ENCODE results near the gene ATRNL1.

ATRNL1 gene

DNA sequence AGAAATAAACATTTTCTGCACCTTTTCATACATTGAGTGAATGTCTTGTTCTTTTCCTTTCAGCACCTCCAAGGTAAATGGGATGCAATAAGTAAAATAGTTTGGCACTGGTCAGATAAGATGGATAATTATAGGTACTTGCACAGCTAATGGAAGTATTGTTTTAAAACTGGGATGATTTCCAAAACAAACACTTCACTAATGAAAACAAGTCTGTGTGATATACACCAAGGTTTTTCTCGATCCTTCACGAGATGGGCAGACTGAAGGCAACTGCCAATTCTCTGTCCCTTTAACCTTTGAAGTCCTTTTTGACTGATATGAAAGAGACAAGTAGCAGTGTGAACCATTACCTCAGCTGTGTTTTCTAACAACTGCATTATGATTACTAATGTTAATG lies 756.0 kb downstream of the ATRNL1 start:
- DNase-seq (ENCODE audit: low read depth), result no peak

DNA sequence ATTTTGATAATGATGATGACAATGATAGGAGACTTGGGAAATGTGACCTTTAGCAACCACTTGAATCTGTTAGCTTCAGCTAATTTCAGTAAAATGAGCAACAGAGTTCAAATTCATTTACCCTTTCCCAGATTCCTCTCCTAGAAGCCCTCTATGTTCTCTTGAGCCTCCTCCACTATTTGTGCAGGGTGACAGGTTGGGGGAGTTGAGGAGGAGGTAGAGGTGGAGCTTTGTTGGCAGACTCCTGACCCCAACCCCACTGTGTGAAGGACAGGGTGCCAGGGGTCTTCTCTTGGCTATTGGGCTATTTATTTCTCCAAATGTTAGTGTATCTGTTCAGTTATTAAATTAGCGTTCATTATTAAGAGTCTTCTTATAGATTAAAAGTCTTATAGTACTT lies 757.5 kb downstream of the ATRNL1 start:
- no peak for DNase-seq (ENCODE audit: low read depth)

DNA sequence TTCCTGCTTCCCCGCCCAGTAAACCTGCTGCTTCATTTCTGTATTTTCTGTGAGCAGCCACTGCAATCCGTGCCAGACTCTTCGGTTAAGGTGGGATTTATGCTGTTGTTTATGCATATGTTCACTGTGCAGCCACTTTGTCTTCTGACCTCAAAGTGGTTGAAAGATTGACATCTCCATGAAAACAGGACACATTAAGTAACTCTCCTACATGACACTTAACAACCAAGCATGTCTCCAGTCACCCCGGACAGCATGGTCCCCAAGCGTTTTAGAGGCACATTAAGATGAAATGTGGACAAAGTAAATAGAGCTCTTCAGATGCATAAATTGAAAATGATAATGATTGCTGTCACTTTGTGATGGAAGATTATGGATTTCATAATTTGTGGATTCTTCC lies 758.5 kb downstream of the ATRNL1 start:
- DNase-seq (ENCODE audit: low read depth), result no peak

DNA sequence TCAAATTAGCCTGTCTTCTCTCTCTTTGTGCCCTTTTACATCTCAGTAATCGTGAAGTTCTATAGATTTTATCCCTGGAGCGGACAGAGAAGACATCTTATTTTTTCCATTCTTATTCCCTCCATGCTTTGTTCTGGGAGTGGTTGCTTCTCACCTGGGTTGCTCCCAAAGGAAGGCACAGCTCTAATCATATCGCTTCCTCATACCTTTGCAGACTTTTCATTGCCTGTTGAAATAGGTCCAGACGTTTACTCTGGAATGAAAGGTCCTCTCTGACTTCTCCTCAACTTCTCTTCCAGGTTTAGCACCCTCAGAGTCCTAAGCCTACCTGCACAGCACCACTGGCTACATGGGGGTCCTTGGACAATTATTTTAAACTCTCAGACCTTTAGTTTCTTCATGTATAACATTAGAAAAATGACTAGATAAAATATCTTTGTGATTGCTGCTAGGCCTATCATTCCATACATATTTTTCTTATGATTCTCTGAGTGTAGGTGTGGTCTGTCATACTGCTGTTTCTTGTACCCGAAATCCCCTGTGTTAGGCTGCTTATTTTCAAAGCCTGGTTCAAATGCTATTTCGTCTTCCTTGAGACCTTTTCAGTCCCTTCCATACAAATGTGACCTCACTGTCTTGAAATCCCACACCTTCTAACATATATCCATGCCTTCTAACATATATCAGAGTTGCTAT lies 761.7 kb downstream of the ATRNL1 start:
- no peak for DNase-seq (ENCODE audit: low read depth)

DNA sequence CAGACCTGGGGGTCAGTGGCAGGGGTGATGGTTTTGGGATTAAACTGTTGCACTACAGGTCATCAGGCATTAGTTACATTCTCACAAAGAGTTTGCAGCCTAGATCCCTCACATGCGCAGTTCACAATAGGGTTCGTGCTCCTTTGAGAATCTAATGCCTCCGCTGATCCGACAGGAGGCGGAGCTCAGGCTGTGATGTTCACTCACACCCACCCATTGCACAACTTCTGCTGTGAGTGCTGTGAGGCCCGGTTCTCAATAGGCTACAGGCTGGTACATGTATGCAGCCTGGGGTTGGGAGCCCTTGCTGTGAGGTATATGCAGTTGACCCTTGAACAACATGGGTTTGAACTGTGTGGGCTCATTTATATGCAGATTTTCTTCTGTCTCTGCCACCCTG lies 763.4 kb downstream of the ATRNL1 start:
- DNase-seq (ENCODE audit: low read depth), result no peak

DNA sequence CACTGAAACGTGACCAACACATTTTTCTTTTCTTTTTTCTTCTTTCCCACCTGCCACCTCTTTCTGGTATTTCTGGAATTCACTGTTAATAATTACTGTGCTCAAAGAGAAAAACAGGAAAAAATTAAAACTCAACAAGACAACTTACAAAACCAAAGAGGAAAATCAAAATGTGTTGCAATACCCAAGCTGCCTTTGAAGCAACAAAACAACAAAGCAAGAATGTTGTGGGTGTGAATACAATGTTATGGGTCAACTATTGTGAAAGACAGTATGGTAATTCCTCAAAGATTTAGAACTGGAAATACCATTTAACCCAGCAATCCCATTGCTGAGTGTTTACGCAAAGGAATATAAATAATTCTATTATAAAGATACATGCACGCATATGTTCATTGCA lies 764.7 kb downstream of the ATRNL1 start:
- DNase-seq (ENCODE audit: low read depth), result no peak

DNA sequence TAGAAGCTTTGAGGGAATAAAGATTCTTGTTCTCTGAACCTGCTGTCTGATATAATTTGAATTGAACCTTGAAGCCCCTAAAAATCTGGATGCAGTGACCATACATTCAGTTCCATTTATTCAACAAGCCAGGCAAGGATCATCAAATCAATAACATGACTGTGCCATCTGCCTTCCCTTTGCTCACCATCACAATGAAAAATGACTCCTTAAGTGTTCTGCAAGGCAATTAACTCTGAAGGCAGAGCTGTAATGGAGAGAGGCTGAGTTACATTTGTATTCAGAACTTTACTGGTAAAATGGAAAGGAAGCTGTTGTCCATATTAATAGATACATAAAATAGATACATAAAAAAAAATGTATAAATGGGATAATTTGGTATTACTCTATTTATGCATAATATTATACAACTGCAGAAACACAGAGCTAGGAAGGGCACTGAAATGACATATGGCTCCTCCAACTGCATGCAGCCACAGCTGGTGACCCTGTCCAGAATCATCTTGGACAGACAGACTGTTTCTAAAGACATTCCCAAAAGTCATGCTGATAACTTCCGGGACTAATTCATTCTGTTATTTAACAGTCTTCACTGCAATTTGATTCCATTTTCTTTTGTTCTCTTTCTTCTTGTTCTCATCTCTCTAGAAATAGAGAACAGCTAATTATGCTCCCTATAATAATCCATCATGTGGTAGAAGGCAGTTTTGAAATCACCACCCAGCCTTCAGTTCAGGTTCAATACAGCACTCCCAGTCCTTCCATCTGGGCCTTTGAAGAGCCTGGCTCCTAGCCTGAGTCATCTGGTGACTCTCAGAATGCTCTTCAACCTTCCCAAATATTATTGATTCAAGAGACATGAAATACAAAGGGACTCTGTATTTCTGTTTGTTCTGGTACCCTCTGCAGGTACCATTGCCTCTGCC lies 767.3 kb downstream of the ATRNL1 start:
- no peak for DNase-seq (ENCODE audit: low read depth)

DNA sequence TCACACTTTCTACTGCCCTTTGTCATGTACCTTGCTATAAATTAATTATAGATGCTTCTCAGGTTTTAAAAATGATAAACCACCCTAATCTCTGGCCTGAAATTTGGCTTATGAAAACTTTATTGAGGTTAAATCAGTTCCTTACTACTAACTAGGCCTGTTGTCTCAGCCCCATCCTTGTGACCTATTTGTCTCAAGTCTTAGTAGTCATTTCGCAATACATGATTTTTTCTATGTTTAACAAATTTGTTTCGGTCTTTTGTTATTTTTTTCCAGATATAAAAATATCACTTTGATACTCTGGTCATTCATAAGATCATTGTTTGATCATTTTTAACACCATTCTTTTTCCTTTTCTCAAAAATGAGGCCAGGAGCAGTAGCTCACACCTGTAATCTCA lies 768.3 kb downstream of the ATRNL1 start:
- DNase-seq (ENCODE audit: low read depth), result no peak

DNA sequence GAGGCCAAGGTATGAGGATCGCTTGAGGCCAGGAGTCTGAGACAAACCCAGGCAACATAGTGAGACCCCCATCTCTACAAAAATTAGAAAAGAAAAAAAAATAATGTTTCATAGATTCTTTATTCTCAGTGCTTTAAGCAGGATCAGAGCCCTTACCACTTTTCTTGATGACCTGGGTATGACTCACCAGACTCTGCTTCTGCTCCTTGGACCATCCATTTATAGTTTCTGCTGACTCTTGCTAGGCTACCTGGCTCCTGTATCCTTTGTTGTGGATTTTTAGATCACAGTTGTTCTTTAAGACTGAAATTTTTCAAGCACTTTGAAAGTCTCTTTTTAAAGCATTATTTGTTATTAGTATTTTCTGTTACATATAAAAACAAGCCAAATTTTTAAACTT lies 768.7 kb downstream of the ATRNL1 start:
- no peak for DNase-seq (ENCODE audit: low read depth)

DNA sequence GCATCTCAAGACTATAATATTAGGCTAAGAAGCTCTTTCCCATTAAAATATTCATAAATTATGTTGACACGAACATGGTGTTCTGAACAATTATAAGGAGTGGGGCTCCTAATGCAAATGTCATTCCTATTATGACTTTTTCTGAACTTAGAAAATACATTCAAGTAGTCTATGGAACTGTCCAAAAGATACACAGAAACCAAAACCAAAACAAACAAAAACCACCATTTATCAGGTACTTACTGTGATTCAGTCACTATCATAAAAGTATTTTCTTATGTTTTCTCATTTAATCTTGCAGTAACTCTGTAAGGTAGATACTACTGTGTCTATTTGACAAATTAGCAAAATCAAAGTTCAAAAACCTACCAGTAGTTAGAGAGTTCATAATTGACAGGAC lies 773.0 kb downstream of the ATRNL1 start:
- no peak for DNase-seq (ENCODE audit: low read depth)

DNA sequence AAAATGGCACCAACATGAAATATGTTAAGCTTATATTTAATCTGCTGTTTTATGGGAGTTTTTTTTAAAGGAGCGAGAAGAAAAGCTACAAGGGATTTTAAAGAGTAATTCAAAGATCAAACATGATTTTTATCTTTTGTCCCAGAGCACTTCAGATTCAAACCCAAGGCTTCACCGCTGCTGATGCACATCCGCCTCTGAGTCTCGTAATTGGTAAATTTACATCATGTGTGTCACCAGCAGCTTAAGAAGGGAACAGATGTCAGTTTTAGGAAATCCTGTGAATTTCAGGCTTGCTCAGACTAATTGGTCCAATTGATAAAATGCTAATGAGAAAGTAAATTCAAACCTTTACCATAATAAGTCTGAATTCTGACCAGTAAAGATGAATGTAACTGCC lies 773.5 kb downstream of the ATRNL1 start:
- DNase-seq (ENCODE audit: low read depth), result no peak

DNA sequence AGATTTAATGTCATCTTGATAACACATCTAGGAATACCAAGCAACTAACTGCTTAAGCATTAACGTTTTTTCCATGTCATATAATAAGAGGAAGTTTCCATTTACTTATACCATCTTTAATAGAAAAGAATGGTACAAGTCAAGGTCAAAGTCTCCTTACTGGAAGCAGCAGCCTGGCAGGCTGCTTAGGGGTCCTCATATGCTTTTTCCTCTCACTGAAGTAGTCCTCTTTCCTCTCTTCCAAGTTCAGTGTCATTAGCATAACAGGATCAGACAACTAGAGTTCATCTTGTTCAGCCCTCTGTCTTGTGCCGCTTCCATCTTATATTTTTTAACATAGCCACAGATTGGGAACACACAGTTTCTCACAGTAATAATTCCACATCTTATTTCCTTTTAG lies 774.1 kb downstream of the ATRNL1 start:
- no peak for DNase-seq (ENCODE audit: low read depth)

DNA sequence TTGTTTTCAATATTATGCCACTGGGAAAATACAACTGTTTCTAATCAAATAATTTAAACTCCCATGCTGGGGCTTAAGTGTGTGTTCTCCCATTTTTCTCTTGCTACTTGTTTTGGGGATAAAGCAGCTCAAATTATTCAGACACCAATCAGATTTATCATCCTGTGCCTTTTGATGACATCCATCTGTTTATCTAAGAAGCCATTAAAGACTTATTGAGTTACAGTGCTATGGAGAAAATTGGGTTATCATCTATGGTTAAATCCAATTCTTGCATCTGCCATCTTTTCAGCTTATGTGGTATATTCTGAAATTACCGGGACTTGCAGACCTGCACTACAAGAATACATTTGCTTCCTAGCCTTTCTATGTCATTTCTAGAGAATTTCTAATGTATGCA lies 778.7 kb downstream of the ATRNL1 start:
- no peak for DNase-seq (ENCODE audit: low read depth)

DNA sequence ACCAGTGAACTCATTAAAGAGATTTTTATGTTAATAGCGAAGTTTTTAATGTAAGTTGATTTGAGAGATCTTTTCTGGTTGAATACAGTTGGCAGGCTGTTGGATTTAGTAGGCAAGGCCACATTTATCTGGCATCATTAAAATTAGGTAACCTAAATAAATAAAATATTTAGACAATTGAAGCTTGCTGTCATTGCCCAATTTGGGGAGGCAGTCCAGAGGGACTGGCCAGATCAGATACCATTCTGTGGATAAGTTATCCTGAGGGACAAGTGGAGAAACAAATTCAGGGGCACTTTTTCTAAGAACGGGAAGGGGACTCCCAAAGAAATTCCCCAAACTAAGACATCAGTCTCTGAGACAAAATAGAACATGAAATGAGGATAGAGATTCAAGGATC lies 782.0 kb downstream of the ATRNL1 start:
- no peak for DNase-seq (ENCODE audit: low read depth)

DNA sequence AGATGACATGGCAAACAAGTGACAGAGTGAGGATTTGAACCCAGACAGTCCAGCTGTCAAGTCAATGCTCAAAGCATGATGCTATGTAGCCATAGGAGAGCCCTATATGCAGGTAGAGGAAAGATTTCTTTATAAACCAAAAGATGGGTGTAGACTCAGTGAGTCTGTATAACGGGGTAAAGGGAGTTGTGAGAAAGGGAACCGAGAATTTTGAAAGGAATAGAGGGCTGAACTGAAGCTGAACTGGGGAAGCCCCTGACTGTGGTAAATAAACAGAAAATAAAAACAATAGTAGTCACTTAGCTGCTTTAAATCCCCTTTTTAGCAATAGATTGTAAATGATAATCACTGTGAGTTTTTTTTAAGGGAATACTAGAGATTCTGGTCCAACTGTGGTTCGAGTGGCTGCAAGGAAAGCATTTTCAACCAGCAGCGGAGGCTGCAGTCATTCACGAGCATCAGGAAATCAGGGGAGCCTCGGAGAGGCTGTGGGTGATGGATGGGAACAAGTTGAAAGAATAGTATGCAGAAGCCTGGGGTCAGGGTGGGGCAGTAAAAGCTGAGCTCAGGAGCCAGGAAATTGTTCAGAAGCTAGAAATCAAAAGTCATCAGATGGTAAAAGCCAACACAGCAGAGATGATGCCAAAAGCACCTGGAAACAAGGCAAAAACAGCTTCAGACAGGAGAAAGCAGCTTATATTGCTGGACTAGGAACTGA lies 786.4 kb downstream of the ATRNL1 start:
- no peak for DNase-seq (ENCODE audit: low read depth)

DNA sequence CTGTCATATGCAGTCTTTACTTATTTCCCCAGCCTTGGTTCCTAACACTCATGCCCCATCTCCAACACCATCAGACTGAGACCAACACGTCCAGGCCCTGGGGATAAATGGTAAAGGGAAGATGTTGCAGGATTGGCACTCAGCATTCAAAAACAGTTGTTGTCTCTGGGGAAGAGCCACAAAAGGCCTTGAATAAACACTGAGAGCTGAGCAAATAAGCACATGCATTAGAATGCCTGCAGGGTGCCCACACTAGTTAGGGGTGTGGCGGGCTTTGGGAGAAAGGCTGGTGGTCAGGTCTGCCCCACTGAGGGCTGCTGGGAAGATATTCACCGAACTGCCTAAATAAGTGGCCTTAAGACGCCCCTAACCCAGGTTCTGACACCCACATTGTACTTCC lies 788.9 kb downstream of the ATRNL1 start:
- no peak for DNase-seq (ENCODE audit: low read depth)

DNA sequence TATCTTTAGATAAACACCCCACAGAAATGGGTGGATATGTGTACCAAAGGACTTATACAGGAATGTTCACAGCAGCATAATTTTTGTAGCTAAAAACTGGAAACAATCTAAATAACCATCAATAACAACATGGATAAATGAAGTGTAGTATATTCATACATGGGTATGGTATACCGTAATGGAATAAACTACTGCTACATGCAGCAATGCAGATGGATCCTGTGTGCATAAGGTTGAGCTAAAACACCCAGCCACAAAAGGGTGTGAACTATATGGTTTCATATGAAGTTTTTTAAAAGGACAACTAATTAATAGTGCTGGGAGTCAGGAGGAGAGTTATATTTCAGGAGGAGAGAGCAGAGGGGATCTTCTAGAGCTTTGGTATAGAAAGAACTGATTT lies 790.2 kb downstream of the ATRNL1 start:
- DNase-seq (ENCODE audit: low read depth), result no peak

DNA sequence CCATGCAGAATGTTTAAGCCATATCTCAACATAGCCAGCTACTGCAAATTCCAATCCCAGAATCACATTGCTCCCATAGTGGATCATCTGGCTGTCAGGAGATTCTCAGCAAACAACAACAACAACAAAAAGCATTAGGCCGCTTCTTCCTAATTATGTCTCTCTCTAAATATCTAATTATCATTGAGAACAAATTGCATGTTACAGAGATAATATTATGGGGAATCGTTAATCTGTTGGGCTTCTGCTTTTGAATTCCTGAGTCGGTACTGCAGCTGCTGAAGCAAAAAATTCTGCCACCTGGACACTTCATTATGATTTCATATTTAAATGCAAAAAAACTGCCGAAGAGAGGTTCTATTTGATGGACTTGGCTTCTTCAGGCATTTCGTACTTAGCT lies 791.2 kb downstream of the ATRNL1 start:
- no peak for DNase-seq (ENCODE audit: low read depth)

DNA sequence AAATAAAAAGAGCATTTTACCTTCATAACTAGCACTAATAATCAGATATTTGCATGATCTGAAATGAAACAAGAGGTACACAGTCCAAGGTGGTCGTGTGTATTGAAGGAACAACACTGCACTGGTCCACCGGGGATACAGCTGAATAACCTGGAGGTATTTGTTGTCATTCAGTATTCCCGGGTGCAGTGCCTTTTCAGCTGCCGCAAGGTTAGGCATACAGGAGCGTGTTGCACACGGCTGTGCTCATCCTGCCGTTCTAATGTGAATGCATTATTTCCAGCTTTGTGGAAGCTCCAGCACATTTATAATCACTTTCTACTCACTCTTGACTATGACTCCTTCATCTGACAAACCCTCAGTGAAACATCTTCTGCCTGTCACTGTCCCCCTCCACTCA lies 802.0 kb downstream of the ATRNL1 start:
- DNase-seq (ENCODE audit: low read depth), result no peak

DNA sequence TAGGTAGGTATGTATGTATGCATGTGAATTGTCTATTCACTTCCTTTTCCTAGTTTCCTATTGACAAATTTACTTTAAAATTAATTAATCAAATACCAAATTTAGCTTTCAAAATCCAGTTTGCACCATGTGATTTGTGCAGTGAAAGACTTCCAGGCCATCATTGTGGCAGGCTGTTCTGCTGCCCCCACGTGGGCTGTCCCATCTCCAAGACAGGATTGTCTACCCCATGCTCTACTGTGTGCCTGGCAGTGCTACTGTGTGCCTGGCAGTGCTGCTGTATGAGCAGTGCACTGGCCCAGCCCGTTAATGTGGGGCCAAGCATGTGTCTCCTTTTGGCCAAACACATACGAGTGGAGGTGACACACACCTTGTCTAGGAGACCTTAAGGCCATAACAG lies 805.1 kb downstream of the ATRNL1 start:
- no peak for DNase-seq (ENCODE audit: low read depth)

DNA sequence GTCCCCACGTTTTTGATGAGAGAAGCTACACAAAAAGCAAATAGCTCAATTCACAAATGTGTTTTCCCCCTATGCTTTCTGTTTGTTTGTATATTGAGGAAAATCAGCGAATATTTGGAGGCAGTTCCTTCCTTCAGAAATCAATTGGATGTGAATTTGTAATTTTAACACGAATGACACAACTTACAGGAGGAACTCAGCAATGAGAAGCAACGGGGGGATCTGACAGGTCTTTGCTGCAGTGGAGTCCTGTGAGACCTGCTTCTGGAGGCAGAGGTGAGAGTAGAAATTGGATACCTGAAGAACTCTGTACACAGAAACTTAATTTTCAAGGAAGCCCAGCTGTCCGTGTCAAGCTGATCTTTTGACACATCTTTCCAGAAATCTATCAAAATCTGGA lies 809.4 kb downstream of the ATRNL1 start:
- DNase-seq (ENCODE audit: low read depth), result no peak

DNA sequence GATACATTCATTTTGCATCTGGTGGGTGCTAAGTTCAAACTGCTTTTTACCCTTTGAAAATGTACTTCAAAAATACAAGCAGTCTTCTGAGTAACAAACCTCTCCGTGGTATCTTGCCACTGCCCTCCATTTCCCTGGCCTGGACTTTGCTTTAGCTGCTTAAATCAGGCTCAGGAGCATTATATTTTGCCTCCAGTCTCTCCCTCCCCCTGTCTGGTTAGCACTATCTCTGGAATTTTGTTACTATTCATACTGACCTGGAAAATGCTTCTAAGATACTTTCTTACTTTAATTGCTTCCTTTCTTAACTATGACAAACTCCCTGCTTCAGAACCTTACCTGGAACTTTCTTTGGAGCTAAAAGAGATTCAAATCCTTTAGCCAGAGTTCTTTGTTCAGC lies 810.0 kb downstream of the ATRNL1 start:
- DNase-seq (ENCODE audit: low read depth), result no peak

DNA sequence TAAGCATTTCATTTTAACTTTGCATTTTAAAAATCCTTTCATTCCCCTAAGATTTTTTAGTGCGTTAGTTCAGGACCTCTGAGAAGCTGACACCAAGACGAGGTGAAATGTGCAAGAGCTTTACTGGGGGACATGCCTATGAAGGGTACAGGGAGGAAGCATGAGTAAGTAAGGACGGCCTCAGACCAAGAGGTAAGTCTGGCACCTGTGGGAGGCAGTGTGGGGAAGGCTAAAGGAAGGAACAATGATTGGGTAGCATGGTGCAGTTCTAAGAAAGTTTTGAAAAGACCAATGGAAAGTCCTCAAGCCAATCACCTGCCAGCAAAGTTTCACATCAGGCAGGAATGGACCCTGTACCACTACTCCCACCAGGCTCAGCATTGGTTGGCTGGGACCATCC lies 810.7 kb downstream of the ATRNL1 start:
- no peak for DNase-seq (ENCODE audit: low read depth)

Data from T-helper 22 cell (primary cell).